PFSK-1 (cell line): ENCODE data around the gene BMAL1.

Experiments used
- FOXP2 ChIP-seq: optimal IDR thresholded peaks from 2 replicates; pipeline ENCODE3; 2011; ENCODE audit warnings: borderline replicate concordance, control low read depth, inconsistent platforms; ENCODE audit not compliant: insufficient read depth; ENCODE audit errors: extremely low read length, extremely low read depth
- POLR2AphosphoS5 ChIP-seq: IDR thresholded peaks from 2 replicates; pipeline ENCODE4 v1.6.1; 2012; ENCODE audit warnings: low read depth, mild to moderate bottlenecking, control low read depth, low read length, moderate library complexity
- SIN3A ChIP-seq: IDR thresholded peaks from 2 replicates; pipeline ENCODE4 v1.6.1; 2012; ENCODE audit warnings: mild to moderate bottlenecking, low read length, moderate library complexity, borderline replicate concordance; ENCODE audit not compliant: insufficient read depth
- TAF1 ChIP-seq: IDR thresholded peaks from 2 replicates; pipeline ENCODE4 v1.6.1; 2012; ENCODE audit warnings: low read length, control low read depth, borderline replicate concordance; ENCODE audit not compliant: insufficient read depth
- TF ChIP-seq, protein P1 (sequence below), 2 experiments: IDR thresholded peaks; 2 replicates each; pipeline versions ENCODE4 v1.6.1 to v1.8.0; 2011 to 2012; ENCODE audit warnings: low read depth in 2 of 2, low read length in 2 of 2, control low read depth in 1 of 2, inconsistent platforms in 1 of 2, mild to moderate bottlenecking in 1 of 2, moderate library complexity in 1 of 2; ENCODE audit not compliant: insufficient read depth in 1 of 2

BMAL1 gene

DNA sequence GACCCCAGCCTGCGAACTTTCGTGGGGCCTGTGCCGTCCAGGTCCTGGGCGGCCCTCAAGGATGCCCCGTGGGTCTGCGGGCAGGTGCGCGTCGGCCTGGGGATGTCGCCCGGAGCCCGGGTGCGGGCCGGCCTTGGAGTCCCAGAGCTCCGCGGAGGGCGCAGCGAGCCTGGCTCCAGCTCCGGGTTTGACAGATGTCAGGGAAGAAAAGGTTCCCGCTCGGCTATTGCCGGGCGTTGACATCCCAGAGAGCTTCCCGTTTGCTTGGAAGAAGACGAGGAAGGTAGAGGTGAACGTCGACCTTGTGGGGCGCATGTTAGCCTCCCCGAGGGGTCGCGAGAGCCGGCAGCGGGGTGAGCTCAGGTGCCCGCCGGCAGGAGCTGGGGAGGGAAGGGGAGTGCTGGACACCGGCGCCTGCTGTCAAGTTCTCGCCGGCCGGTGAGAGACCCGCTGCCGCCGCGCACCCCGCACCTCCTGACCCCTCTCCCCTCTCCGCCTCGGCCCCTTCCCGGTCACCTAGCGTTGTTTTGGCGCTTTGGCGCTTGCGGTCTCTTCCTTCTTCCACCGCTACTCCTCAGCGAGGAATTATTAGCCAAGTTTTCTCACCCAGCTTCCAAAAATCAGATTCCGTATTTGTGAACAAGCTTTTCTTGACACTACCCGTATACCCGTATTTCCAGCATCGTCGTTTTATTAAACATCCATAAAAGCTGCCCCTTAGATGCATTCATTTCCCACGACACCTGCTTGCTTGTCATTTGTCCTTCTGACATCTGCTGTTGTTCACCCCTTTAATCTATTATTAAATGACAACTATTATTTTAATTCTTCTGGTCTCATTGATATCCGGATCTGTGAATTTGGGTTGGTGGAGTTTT, 1.3 kb downstream of the BMAL1 start:
- TF ChIP-seq POLR2AphosphoS5, result no peak
- no peak; the same call in 1 of the 2 replicates for TF ChIP-seq SIN3A
- TF ChIP-seq, protein P1, sequence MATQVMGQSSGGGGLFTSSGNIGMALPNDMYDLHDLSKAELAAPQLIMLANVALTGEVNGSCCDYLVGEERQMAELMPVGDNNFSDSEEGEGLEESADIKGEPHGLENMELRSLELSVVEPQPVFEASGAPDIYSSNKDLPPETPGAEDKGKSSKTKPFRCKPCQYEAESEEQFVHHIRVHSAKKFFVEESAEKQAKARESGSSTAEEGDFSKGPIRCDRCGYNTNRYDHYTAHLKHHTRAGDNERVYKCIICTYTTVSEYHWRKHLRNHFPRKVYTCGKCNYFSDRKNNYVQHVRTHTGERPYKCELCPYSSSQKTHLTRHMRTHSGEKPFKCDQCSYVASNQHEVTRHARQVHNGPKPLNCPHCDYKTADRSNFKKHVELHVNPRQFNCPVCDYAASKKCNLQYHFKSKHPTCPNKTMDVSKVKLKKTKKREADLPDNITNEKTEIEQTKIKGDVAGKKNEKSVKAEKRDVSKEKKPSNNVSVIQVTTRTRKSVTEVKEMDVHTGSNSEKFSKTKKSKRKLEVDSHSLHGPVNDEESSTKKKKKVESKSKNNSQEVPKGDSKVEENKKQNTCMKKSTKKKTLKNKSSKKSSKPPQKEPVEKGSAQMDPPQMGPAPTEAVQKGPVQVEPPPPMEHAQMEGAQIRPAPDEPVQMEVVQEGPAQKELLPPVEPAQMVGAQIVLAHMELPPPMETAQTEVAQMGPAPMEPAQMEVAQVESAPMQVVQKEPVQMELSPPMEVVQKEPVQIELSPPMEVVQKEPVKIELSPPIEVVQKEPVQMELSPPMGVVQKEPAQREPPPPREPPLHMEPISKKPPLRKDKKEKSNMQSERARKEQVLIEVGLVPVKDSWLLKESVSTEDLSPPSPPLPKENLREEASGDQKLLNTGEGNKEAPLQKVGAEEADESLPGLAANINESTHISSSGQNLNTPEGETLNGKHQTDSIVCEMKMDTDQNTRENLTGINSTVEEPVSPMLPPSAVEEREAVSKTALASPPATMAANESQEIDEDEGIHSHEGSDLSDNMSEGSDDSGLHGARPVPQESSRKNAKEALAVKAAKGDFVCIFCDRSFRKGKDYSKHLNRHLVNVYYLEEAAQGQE (IDR thresholded peaks at IDR 0.05; ENCODE audit: insufficient read depth in 1 of 2, low read depth in 2 of 2, low read length in 2 of 2), result no peak
- no peak for TF ChIP-seq TAF1

DNA sequence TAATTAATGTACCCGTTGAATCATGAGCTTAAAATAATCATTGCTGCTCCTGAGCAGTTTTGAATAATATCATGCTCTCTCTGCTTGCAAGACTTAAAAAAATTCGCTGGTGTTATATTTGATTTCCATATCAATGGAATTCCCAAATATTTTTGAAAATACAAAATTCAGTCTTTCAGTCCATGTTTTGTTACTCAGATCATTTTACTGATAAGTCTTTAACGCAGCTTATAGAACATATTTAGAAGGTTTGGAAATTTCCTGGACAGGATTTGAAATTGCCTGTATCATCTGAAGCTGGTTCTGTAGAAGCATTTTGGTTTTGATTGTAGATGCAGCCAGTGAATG, 1.9 kb downstream of the BMAL1 start:
- TF ChIP-seq POLR2AphosphoS5, result no peak
- TF ChIP-seq, protein P1 (IDR thresholded peaks at IDR 0.05; ENCODE audit: insufficient read depth in 1 of 2, low read depth in 2 of 2, low read length in 2 of 2), result no peak
- no peak for TF ChIP-seq SIN3A
- TF ChIP-seq FOXP2, result no peak
- no peak for TF ChIP-seq TAF1

DNA sequence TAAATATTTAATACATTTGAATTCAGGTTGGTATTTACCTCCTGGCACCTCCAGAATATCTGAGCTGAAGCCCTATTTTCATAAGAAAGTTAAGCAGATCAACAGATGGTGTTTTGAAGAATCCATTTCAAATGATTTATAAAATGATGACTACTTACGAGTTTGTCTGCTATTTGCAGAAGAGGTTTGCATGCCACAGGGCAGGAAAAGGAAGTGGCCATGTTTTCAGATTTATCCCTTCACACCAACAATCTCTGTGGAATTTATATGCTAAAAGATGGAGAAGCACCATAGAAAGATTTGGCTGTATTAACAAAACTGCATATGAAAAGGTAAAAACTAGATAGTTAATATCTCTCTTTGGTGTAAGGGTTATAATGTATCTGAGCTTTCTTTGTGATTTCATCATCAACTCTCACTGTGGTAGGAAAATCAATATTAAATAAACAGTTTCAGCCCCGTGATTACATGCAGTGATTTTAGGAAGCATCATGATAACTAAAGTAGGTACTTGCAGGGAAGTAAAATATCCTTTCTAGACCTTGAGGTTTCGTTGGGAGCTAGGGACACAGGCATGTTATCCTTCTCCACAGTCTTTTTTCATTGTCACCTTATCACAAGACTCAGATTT, 2.6 kb downstream of the BMAL1 start:
- TF ChIP-seq TAF1, result no peak
- TF ChIP-seq POLR2AphosphoS5, result no peak
- TF ChIP-seq SIN3A, result no peak
- TF ChIP-seq, protein P1 (IDR thresholded peaks at IDR 0.05; ENCODE audit: insufficient read depth in 1 of 2, low read depth in 2 of 2, low read length in 2 of 2), result no peak
- no peak for TF ChIP-seq FOXP2

DNA sequence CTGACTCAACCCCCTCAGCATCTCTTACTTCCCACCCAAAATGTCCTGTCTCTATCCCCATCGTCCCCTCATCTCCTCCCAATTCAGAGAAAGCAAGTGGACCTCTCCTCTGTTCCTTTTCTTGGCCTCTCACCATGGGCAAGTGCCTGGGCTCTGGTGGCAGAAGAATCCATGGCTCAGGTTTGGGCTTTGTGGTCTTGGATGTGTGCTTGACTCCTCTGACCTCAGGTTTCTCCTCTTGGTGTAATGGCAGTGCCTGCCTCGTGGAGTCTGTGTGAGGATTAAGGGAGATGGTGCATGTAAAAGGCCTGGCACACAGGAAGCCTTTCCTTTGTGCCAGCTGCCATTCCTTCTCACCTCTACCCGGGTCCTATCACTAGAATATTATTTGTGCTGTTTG, 3.2 kb downstream of the BMAL1 start:
- TF ChIP-seq POLR2AphosphoS5, result no peak
- no peak for TF ChIP-seq TAF1
- no peak for TF ChIP-seq SIN3A
- no peak for TF ChIP-seq FOXP2
- TF ChIP-seq, protein P1 (IDR thresholded peaks at IDR 0.05; ENCODE audit: insufficient read depth in 1 of 2, low read depth in 2 of 2, low read length in 2 of 2), result no peak
